ENCODE results near the gene ZNF664.

Gene ZNF664

GRCh38 chr12:123937707-123938591 lies 35.1 kb upstream of the ZNF664 start:
- TF ChIP-seq, protein P1, sequence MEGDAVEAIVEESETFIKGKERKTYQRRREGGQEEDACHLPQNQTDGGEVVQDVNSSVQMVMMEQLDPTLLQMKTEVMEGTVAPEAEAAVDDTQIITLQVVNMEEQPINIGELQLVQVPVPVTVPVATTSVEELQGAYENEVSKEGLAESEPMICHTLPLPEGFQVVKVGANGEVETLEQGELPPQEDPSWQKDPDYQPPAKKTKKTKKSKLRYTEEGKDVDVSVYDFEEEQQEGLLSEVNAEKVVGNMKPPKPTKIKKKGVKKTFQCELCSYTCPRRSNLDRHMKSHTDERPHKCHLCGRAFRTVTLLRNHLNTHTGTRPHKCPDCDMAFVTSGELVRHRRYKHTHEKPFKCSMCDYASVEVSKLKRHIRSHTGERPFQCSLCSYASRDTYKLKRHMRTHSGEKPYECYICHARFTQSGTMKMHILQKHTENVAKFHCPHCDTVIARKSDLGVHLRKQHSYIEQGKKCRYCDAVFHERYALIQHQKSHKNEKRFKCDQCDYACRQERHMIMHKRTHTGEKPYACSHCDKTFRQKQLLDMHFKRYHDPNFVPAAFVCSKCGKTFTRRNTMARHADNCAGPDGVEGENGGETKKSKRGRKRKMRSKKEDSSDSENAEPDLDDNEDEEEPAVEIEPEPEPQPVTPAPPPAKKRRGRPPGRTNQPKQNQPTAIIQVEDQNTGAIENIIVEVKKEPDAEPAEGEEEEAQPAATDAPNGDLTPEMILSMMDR (conservative IDR thresholded peaks at IDR 0.05): no peak
- no peak for TF ChIP-seq ZFX (IDR thresholded peaks at IDR 0.05)
- no peak overlapping the region for H3K27ac ChIP-seq

DNA sequence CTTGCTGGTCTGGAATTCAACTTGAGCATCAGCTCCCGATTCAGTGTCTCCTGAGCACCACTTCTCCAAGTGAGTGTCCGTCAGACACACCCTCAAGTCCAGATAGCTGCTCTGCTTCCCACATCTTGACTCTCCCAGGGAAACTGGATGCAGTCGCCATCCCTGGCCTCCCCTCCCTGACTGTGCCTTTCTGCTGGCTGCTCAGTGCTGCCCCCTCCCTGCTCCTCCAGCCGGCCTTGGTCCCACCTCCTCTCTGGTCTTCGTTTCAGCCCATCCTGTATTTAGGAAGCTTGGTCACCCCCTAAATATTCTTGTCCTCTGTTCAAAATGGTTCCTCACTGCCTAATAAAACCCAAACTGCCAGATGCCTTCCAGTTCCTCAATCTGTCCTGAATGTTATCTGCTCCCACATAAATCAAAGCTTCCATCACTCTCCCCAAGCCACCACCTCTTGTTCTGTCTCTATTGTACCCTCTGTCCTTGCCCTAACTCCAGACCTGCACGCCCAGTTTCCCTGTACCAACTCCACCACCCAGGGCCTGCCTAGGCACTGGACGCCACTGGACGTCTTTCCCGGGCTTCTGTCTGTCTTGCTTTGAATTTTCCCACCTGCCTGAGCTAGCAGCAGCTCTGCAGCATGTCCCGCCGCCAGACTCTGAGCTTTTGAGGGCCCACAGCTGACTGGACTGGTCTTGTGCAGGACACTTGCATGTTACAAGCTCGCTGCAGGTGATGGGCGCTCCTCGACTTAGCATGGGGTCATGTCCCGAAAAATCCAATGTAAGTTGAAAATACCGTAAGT lies 34.1 kb upstream of the ZNF664 start:
- no peak overlapping the region for H3K27ac ChIP-seq
- no peak for TF ChIP-seq ZFX (IDR thresholded peaks at IDR 0.05)
- TF ChIP-seq, protein P1 (conservative IDR thresholded peaks at IDR 0.05): no peak

DNA sequence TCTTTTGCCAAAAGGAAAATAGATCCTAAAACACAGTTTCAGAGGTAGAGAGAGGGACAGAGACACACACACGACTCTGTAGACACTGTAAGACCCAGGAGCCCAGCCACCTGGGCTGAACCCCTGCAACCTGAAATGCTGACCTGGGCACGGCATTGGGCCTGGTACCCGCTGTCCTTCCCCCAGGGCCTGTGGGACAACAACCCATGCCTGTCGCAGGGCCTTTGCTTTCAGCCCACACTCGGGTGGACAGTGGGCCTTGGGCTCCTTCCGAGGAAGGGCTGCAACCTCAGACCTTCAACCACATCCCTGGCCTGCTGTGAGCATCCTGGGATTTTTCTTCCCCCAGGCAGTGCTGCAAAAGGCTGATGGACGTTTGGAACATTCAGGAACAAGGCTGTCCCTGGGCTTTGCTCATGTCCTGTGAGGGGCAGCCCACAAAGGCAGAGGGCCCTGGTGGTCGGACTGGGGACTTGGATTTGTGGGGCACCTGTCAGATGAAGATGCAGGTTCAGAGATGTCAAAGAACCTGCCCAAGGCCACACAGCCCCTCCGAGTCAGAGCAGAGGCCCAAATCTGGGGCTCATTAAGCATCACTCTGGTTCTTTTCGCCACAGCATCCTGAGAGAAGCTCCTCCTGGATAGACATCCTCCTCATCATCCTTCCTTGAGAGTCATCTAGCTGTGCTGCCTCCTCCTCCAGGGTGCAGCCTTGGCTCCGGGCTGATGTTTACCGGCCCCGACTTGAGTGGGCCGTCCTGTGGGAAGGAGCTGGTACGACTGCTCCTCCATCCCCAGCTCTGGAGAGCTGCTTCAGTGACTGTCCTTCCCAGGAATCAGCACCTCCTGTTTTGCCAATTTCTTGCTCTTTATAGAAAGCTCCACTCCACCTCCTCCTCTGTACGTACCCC lies 33.0 kb upstream of the ZNF664 start:
- TF ChIP-seq ZFX (IDR thresholded peaks at IDR 0.05): no peak
- TF ChIP-seq, protein P1 (conservative IDR thresholded peaks at IDR 0.05): no peak
- H3K27ac ChIP-seq: no peak overlapping the region

- H3K27ac ChIP-seq: no peak overlapping the region
- TF ChIP-seq, protein P1 (conservative IDR thresholded peaks at IDR 0.05): no peak
- no peak for TF ChIP-seq ZFX (IDR thresholded peaks at IDR 0.05)
Observed at GRCh38 chr12:123940627-123940966, 32.4 kb upstream of the ZNF664 start.

DNA sequence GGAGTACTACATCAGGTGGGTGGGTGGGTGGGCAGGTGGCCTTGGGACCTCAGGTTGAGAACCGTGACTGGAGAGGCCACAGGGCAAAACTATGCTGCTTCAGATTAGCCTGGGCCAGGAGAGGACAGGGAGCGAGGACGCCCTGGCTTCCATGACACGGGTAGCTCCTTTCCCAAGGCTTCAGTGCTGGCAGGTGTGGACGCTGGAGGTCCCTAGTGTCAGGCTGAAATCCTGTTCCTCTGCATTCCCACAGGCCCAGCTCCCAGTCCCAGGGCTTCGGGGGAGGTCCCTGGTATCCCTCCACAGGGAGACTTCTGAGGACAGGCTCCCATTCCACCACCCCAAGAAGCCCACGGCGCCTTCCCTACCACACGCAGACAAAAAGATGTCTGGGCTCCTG lies 32.0 kb upstream of the ZNF664 start:
- TF ChIP-seq, protein P1 (conservative IDR thresholded peaks at IDR 0.05): no peak
- TF ChIP-seq ZFX (IDR thresholded peaks at IDR 0.05): no peak
- no peak overlapping the region for H3K27ac ChIP-seq

GRCh38 chr12:123941624-123942237 lies 31.3 kb upstream of the ZNF664 start:
- no peak for TF ChIP-seq ZFX (IDR thresholded peaks at IDR 0.05)
- TF ChIP-seq, protein P1 (conservative IDR thresholded peaks at IDR 0.05): no peak
- no peak overlapping the region for H3K27ac ChIP-seq

All from C4-2B (cell line).